Body of pancreas (tissue), 4 donors: Measurements from ENCODE around the gene BPGM.

Source experiments
- POLR2A ChIP-seq, 3 donors: fragments of 450-650 bp; IDR thresholded peaks; one replicate each; pipeline ENCODE4 v1.6.1; 2016; ENCODE audit warnings: antibody characterized with exemption in 3 of 3, mild to moderate bottlenecking in 2 of 3
- TF ChIP-seq, protein P1 (sequence below), 7 experiments: fragments of 450-650 bp in 4 of 7; fragments of 200-600 bp in 3 of 7; sonication (generic) in 3 of 7; IDR thresholded peaks; one replicate each; pipeline ENCODE4 v1.5.1; 2016 to 2019; ENCODE audit warnings: antibody characterized with exemption in 7 of 7

DNA sequence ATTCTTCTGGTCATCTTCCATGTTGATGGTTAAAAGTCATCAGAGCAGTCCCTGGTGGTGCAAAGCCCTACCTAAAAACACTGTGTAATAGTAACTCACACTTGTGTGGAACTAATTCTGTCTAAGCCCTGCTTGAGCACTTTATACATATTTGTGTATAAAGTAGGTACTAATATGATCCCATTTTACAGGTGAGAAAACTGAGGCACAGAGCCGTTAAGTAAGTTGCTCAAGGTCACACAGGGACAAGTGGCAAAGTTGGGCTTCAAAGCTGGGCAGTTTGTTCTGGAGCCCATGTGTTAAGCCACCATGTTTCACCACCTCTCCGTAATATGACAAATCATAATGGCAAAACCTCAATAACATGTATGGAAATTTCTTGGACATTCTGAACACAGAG, 48.1 kb downstream of the BPGM start:
- TF ChIP-seq, protein P1, sequence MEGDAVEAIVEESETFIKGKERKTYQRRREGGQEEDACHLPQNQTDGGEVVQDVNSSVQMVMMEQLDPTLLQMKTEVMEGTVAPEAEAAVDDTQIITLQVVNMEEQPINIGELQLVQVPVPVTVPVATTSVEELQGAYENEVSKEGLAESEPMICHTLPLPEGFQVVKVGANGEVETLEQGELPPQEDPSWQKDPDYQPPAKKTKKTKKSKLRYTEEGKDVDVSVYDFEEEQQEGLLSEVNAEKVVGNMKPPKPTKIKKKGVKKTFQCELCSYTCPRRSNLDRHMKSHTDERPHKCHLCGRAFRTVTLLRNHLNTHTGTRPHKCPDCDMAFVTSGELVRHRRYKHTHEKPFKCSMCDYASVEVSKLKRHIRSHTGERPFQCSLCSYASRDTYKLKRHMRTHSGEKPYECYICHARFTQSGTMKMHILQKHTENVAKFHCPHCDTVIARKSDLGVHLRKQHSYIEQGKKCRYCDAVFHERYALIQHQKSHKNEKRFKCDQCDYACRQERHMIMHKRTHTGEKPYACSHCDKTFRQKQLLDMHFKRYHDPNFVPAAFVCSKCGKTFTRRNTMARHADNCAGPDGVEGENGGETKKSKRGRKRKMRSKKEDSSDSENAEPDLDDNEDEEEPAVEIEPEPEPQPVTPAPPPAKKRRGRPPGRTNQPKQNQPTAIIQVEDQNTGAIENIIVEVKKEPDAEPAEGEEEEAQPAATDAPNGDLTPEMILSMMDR (IDR thresholded peaks at IDR 0.05): no peak
- TF ChIP-seq POLR2A (IDR thresholded peaks at IDR 0.05): no peak
